GM21423 (cell line): ENCODE data around the gene ZNF662.

Source experiments
- ATAC-seq: cut with Tn5 transposase; IDR thresholded peaks from one replicate; pipeline ENCODE4 v1.9.1; 2021; ENCODE audit warnings: mild to moderate bottlenecking, moderate library complexity; ENCODE audit not compliant: unreplicated experiment

ZNF662 gene

GRCh38 chr3:42935472-42935871, 29.5 kb downstream of the ZNF662 start:
- no peak for ATAC-seq

GRCh38 chr3:42936157-42936981, 30.4 kb downstream of the ZNF662 start:
- ATAC-seq, result no peak

- no peak for ATAC-seq
Observed at GRCh38 chr3:42937334-42937733, 31.4 kb downstream of the ZNF662 start.

GRCh38 chr3:42942693-42943092, 36.8 kb downstream of the ZNF662 start:
- ATAC-seq, result no peak

- no peak for ATAC-seq
Observed at GRCh38 chr3:42946050-42946449, 40.1 kb downstream of the ZNF662 start.

GRCh38 chr3:42957573-42957972, 51.6 kb downstream of the ZNF662 start:
- no peak for ATAC-seq

GRCh38 chr3:42960282-42960681, 54.3 kb downstream of the ZNF662 start:
- no peak for ATAC-seq

GRCh38 chr3:42960786-42961185, 54.8 kb downstream of the ZNF662 start:
- no peak for ATAC-seq

- ATAC-seq, result no peak
Observed at GRCh38 chr3:42961633-42962032, 55.7 kb downstream of the ZNF662 start.

GRCh38 chr3:42963269-42963668, 57.3 kb downstream of the ZNF662 start:
- no peak for ATAC-seq

- ATAC-seq, result no peak
Observed at GRCh38 chr3:42964266-42964665, 58.3 kb downstream of the ZNF662 start.
